Measurements from ENCODE around the gene CLEC2D.
"Not testable (repeated sequence)": the region's sequence is repeated elsewhere in the genome, so short reads cannot be mapped to it uniquely, and the experiment has no call there.

The CLEC2D gene

GRCh38 chr12:9731797-9732196, 62.3 kb downstream of the CLEC2D start:
- Histone ChIP-seq H2AFZ (ENCODE audit: low read depth) (peak overlapping the region; percentile 23; the same call in 1 of the 2 replicates), H4K20me1 (ENCODE audit: insufficient read depth) (no peaks in the 10 kb centered on the region), H3K9ac (0 out of 2 replicates have a peak overlapping the region, but pooled peaks have one; percentile 0), H3K4me2 (peak overlapping the region; percentile 46; the same call in 1 of the 2 replicates), H3K79me2 (ENCODE audit: insufficient read depth, low read depth) (no peaks in the 10 kb centered on the region), H3K27me3 (ENCODE audit: insufficient read depth, low read depth) (no peaks in the 10 kb centered on the region), H3K4me1 (ENCODE audit: low read depth, poor library complexity, severe bottlenecking) (peaks cover 32% of the 10 kb centered on the region), H3K4me3 (IDR thresholded peaks at IDR 0.05; ENCODE audit: insufficient read depth, low read depth, low read length) (no peak overlapping the region), H3K27ac (peak overlapping the region; percentile 8; the same call in 1 of the 2 replicates), H3K36me3 (ENCODE audit: insufficient read depth) (no peaks in the 10 kb centered on the region)
- TF ChIP-seq CTCF (conservative IDR thresholded peaks at IDR 0.05; ENCODE audit: low read depth, low read length) = no peak

GRCh38 chr12:9732921-9733461, 63.5 kb downstream of the CLEC2D start, which contains the start of gene CLECL1:
TSS of gene CLECL1 (minus strand) at chr12:9733097.
- Histone ChIP-seq H3K4me2 (peak within 1 kb of the TSS; percentile 46; the same call in 1 of the 2 replicates), H3K27ac (peak within 1 kb of the TSS; percentile 8; the same call in 1 of the 2 replicates), H3K79me2 (ENCODE audit: insufficient read depth, low read depth) (no peaks in the 10 kb centered on the region), H3K36me3 (ENCODE audit: insufficient read depth) (no peaks in the 10 kb centered on the region), H3K9ac (no peak within 1 kb of the TSS), H3K27me3 (ENCODE audit: insufficient read depth, low read depth) (no peaks in the 10 kb centered on the region), H3K4me3 (IDR thresholded peaks at IDR 0.05; ENCODE audit: insufficient read depth, low read depth, low read length) (no peak within 1 kb of the TSS), H2AFZ (ENCODE audit: low read depth) (peak within 1 kb of the TSS; percentile 23; the same call in 1 of the 2 replicates), H3K4me1 (ENCODE audit: low read depth, poor library complexity, severe bottlenecking) (peaks cover 44% of the 10 kb centered on the region), H4K20me1 (ENCODE audit: insufficient read depth) (no peaks in the 10 kb centered on the region)
- TF ChIP-seq CTCF (conservative IDR thresholded peaks at IDR 0.05; ENCODE audit: low read depth, low read length) = no peak

GRCh38 chr12:9735601-9736000, 66.1 kb downstream of the CLEC2D start:
- Histone ChIP-seq H3K4me3 (IDR thresholded peaks at IDR 0.05; ENCODE audit: insufficient read depth, low read depth, low read length) (no peak overlapping the region), H3K27ac (no peak overlapping the region), H4K20me1 (ENCODE audit: insufficient read depth) (no peaks in the 10 kb centered on the region), H3K27me3 (ENCODE audit: insufficient read depth, low read depth) (no peaks in the 10 kb centered on the region), H2AFZ (ENCODE audit: low read depth) (no peak overlapping the region), H3K79me2 (ENCODE audit: insufficient read depth, low read depth) (no peaks in the 10 kb centered on the region), H3K9ac (no peak overlapping the region), H3K4me1 (ENCODE audit: low read depth, poor library complexity, severe bottlenecking) (peaks cover 46% of the 10 kb centered on the region), H3K4me2 (no peak overlapping the region), H3K36me3 (ENCODE audit: insufficient read depth) (no peaks in the 10 kb centered on the region)
- TF ChIP-seq CTCF (conservative IDR thresholded peaks at IDR 0.05; ENCODE audit: low read depth, low read length) = no peak

- Histone ChIP-seq H3K36me3 (ENCODE audit: insufficient read depth) (no peaks in the 10 kb centered on the region), H3K27me3 (ENCODE audit: insufficient read depth, low read depth) (no peaks in the 10 kb centered on the region), H3K4me2 (0 out of 2 replicates have a peak overlapping the region, but pooled peaks have one; percentile 13), H3K4me1 (ENCODE audit: low read depth, poor library complexity, severe bottlenecking) (peaks cover 46% of the 10 kb centered on the region), H3K9ac (no peak overlapping the region), H3K79me2 (ENCODE audit: insufficient read depth, low read depth) (no peaks in the 10 kb centered on the region), H4K20me1 (ENCODE audit: insufficient read depth) (no peaks in the 10 kb centered on the region), H2AFZ (ENCODE audit: low read depth) (no peak overlapping the region), H3K4me3 (IDR thresholded peaks at IDR 0.05; ENCODE audit: insufficient read depth, low read depth, low read length) (no peak overlapping the region), H3K27ac (no peak overlapping the region)
- no peak for TF ChIP-seq CTCF (conservative IDR thresholded peaks at IDR 0.05; ENCODE audit: low read depth, low read length)
Measured at GRCh38 chr12:9736936-9737705, 67.6 kb downstream of the CLEC2D start.

GRCh38 chr12:9738905-9739304, 69.4 kb downstream of the CLEC2D start:
- peaks cover 54% of the 10 kb centered on the region for H3K4me1 ChIP-seq (ENCODE audit: low read depth, poor library complexity, severe bottlenecking)
- H3K9ac ChIP-seq; H3K36me3 ChIP-seq (ENCODE audit: insufficient read depth); H2AFZ ChIP-seq (ENCODE audit: low read depth); H3K4me3 ChIP-seq (IDR thresholded peaks at IDR 0.05; ENCODE audit: insufficient read depth, low read depth, low read length); H3K27ac ChIP-seq; H4K20me1 ChIP-seq (ENCODE audit: insufficient read depth); H3K79me2 ChIP-seq (ENCODE audit: insufficient read depth, low read depth); H3K4me2 ChIP-seq; H3K27me3 ChIP-seq (ENCODE audit: insufficient read depth, low read depth): not testable (repeated sequence)

- not testable (repeated sequence) for H3K27ac ChIP-seq; H3K27me3 ChIP-seq (ENCODE audit: insufficient read depth, low read depth); H2AFZ ChIP-seq (ENCODE audit: low read depth); H3K4me3 ChIP-seq (IDR thresholded peaks at IDR 0.05; ENCODE audit: insufficient read depth, low read depth, low read length); H3K9ac ChIP-seq; H3K36me3 ChIP-seq (ENCODE audit: insufficient read depth); H3K4me2 ChIP-seq; H4K20me1 ChIP-seq (ENCODE audit: insufficient read depth); H3K79me2 ChIP-seq (ENCODE audit: insufficient read depth, low read depth)
- H3K4me1 ChIP-seq (ENCODE audit: low read depth, poor library complexity, severe bottlenecking) = peaks cover 55% of the 10 kb centered on the region
Measured at GRCh38 chr12:9739404-9740105, 70.0 kb downstream of the CLEC2D start.

Measured in KMS-11 (cell line).